GM18907 (cell line): Measurements from ENCODE around the gene GUCY2D.

ENCODE experiments used
- ATAC-seq: cut with Tn5 transposase; IDR thresholded peaks from one replicate; pipeline ENCODE4 v1.9.1; 2021; ENCODE audit warnings: mild to moderate bottlenecking, moderate library complexity; ENCODE audit not compliant: unreplicated experiment

Gene GUCY2D

DNA sequence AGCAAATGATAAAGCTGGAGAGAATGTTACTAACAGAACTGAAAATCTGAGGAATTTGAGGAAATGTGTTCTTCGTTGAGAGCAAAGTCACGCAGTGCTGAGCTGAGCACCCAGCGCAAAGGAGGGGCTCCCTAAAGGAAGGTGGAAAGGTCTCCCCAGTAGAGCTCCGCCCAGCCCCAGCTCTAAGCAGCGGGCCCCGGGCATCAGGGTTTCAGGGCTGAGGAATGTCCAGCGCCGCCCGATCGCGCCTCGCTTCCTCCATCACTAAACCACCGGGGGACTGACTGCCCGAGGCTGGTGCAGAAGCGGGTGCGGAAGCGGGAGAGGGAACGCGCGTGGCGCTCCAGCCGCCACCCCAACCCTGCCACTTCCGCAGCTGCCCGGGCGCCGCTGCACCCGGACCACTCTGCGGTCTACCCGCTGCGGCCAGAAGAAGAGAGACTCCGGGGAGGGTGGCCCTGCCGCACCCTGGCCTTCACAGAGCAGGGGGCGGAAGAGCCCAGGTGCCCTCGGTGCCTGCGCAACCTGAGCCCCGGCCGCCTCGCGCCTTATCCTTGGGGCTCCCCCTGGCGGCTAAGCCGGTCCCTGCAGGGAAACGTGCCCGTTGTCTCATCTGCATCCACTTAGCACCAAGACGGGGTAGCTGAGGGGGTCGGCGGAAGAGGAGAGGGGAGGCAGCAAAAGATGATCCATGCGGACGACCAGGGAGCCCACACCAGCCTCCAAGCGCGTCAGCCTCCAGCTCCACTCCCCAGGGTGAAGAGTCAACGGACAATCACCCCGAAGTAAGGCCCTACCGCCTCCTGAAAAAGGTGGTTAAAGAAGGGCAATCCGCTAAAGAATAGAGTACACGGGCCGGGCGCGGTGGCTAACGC lies 12.4 kb upstream of the GUCY2D start:
- peak; percentile 81 for ATAC-seq

DNA sequence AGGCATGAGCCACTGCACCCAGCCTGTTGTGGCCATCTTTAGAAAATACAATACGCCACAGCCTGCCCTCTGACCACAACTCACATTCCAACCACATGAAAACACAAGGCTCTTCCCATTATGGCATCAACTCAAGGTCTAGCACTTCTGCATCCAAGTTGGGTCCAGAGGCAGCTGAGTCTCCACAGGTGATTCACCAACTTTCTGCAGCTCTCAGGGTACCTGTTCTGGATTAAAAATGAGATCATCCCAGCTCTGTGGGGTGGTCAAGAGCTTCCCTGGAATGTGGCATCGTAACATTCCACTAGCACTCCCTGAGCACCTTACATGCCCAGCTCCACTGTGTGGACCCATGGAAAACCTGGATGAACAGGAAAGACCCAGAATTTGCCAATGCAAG lies 9.9 kb upstream of the GUCY2D start:
- ATAC-seq, result no peak

GRCh38 chr17:7992924-7993323 lies 9.5 kb upstream of the GUCY2D start:
- no peak for ATAC-seq

DNA sequence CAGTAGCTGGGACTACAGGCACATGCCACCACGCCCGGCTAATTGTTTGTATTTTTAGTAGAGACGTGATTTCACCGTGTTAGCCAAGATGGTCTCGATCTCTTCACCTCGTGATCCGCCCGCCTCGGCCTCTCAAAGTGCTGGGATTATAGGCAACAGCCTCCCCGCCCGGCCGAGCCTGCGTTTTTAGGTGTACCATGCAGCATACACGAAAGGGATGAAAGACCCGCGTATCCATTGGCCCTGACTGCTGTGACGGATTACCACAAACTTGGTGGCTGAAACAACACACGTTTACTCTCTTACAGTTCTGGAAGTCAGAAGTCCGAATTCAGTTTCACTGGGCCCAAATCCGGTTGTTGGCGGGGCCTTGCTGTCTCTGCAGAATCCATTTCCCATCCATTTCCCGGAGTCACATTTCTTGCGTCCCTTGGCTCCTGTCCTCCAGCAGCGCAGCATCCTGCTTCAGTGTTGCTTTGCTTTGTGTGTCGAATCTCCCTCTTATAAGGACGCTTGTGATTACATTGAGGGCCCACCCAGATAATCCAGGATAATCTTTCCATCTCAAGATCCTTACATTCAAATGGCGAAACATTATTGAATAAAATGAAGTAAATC lies 8.3 kb upstream of the GUCY2D start:
- ATAC-seq, result no peak

GRCh38 chr17:7995724-7996123 lies 6.7 kb upstream of the GUCY2D start:
- ATAC-seq, result no peak

DNA sequence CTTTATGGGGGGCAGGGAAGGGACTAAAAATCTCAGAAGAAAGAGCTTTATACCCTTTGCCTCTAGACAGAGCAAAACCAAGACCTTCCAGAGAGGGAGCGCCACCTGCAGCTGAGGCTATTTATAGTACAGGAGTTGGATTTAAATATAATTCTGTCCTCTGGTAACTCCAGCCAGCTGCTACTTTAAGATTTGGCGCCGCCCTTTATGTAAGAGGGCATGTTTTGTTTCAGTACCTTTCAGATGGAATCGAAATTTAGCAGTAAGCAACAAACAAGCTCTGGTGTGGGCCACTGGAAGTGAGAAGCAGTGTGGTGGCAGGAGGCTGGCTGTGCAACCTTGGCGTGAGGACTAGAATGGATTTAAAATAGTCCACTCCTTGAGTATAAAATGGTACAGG lies 5.2 kb upstream of the GUCY2D start:
- ATAC-seq, result no peak

- ATAC-seq, result no peak
These were observed 542 bp downstream of the GUCY2D start for GRCh38 chr17:8002721-8003593.

GRCh38 chr17:8003594-8004181 lies 1.3 kb downstream of the GUCY2D start:
- no peak for ATAC-seq

GRCh38 chr17:8004899-8005298 lies 2.5 kb downstream of the GUCY2D start:
- ATAC-seq, result no peak

GRCh38 chr17:8005357-8005756 lies 2.9 kb downstream of the GUCY2D start:
- no peak for ATAC-seq

DNA sequence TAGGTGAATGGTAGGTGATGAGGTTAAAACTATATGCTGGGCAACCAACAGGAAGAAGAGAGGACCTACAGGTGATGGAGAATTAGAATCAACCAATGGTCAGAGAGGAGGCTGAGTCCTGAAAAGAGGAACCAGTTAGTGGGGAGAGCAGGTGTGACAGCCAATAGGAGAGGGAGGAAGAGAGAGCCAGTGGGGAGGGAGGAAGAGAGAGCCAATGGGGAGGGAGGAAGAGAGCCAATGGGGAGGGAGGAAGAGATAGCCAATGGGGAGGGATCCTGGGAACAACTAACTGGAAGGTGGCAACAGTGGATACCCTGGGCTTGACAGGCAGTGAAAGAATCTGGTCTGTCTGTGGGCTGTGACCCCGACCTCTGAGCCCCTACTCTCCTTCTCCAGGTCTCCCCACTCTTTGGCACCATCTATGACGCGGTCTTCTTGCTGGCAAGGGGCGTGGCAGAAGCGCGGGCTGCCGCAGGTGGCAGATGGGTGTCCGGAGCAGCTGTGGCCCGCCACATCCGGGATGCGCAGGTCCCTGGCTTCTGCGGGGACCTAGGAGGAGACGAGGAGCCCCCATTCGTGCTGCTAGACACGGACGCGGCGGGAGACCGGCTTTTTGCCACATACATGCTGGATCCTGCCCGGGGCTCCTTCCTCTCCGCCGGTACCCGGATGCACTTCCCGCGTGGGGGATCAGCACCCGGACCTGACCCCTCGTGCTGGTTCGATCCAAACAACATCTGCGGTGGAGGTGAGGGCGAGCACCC lies 3.7 kb downstream of the GUCY2D start:
- no peak for ATAC-seq

- ATAC-seq, result no peak
These were observed 4.6 kb downstream of the GUCY2D start for GRCh38 chr17:8006836-8007680.

DNA sequence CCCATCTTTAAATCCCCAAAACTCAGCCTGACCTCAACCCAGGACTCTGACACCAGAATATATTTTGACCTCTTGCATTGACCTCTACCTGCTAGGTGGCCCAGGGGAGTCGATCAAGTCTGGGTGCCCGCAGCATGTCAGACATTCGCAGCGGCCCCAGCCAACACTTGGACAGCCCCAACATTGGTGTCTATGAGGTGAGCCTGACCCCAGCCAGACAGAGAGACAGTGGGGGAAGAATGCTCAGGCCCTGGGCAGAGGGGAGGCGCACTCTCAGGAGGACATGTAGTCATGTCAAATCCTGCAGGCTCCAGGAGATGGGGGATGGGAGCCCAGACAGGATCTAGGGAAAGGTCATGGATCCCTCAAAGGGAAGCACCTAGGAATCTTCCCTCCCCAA lies 5.4 kb downstream of the GUCY2D start:
- ATAC-seq, result no peak

DNA sequence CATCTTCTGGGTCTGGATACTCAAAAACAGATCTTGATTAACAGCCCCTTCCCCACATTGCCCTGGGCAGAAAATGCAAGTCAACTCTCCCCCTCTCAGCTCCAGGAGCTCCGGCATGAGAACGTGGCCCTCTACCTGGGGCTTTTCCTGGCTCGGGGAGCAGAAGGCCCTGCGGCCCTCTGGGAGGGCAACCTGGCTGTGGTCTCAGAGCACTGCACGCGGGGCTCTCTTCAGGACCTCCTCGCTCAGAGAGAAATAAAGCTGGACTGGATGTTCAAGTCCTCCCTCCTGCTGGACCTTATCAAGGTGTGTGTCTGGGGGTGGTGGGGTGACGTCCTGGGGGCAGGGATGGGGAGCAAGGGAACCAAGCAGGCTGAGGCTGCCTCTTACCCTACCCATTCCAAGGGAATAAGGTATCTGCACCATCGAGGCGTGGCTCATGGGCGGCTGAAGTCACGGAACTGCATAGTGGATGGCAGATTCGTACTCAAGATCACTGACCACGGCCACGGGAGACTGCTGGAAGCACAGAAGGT lies 9.7 kb downstream of the GUCY2D start:
- no peak for ATAC-seq

DNA sequence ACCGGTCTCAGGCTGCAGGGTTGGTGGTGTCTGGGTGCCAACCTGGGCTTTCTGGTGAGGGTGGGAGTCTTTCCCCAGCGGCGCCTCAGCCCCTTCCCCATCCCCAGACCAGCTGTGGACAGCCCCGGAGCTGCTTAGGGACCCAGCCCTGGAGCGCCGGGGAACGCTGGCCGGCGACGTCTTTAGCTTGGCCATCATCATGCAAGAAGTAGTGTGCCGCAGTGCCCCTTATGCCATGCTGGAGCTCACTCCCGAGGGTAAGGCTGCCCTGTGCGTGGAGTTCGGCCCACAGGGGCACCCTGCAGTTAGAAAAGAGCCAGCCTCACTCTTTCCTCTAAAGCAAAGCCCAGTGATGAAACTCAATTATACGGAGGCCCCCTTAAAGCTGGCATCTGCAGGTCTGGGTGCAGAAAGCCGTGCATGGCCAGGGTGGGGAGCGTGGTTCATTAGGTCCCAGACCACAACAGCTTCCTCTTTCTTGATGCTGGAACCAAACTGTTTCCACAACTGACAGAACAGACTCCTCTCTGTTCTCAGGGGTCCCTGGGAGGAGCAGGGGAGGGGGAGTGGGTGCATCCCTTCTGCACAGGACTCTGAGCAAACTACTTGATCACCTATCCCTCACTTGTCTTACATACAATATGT lies 10.7 kb downstream of the GUCY2D start:
- no peak for ATAC-seq

DNA sequence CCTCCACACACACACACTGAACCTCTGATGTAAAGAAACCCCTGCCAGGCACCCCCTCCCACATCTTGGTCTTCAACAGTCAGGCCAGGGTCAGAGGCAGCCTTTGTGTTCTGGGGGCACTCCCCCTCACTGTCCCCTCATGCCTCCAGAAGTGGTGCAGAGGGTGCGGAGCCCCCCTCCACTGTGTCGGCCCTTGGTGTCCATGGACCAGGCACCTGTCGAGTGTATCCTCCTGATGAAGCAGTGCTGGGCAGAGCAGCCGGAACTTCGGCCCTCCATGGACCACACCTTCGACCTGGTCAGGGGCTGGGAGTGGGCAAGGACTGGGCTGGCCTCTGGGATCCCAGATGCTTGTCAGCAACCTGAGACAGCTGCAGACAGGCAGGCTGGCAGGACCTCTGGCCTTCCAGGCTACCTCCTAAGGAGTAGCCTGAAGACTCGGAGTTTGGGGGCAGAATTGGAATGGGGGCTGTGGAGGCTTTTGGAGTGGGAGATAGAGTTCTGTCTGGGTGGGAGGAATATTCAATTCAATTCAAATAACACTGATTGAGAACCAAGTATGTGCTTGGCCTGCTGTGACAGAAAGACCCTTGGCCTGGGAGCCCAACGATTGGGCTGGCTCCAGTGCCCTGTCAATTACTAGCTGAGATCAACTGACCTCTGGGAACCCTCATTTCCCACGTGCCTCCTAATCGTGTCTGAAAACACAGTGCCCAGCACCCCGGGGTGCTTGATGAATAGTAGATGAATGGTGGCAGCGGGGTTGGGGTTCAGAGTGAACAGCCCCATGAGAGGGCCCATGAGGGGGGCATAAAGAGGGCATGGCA lies 11.5 kb downstream of the GUCY2D start:
- no peak for ATAC-seq

DNA sequence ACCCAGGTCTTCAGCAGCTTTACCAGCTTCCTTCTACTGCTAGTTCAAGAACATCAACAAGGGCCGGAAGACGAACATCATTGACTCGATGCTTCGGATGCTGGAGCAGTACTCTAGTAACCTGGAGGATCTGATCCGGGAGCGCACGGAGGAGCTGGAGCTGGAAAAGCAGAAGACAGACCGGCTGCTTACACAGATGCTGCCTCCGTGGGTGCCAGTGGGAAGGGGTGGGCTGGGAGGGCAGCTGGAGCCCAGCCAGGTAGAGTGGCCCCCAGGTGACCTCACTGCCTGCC lies 12.1 kb downstream of the GUCY2D start:
- no peak for ATAC-seq
